Kidney epithelial cell (primary cell): Measurements from ENCODE around the gene GRIK4. TPM values are rescaled to one million over a fixed set of nuclear protein-coding genes. Genes with fewer than 3 reads are reported as not detected.

Source experiments
- DNase-seq: peaks from one replicate; pipeline ENCODE4 v3.0.0-alpha.2; 2010; ENCODE audit warnings: low read depth
- H3K27me3 ChIP-seq: 2 replicates; pipeline ENCODE4 v1.6.0; 2011; ENCODE audit warnings: low read length; ENCODE audit not compliant: control insufficient read depth, insufficient read depth
- H3K36me3 ChIP-seq: 2 replicates; pipeline ENCODE4 v1.5.1; 2011; ENCODE audit warnings: low read length; ENCODE audit not compliant: control insufficient read depth, insufficient read depth
- H3K4me3 ChIP-seq: 2 replicates; pipeline ENCODE4 v1.5.1; 2011; ENCODE audit warnings: low read depth, mild to moderate bottlenecking, control low read depth, low read length
- total RNA-seq: library from RNA; depleted of rRNA; stranded (reverse); fragments of >200 nt; gene quantifications from 2 replicates; pipeline ENCODE4 v1.2.3, GENCODE V29; 2015
- TF ChIP-seq, protein P1 (sequence below): IDR thresholded peaks from 2 replicates; pipeline ENCODE4 v1.5.1; 2011; ENCODE audit warnings: mild to moderate bottlenecking, moderate library complexity, low read length, control low read depth, inconsistent platforms; ENCODE audit not compliant: insufficient read depth, poor library complexity, severe bottlenecking

The GRIK4 gene
- total RNA-seq, 1 donor from 2014 or later: 0.17 TPM

DNA sequence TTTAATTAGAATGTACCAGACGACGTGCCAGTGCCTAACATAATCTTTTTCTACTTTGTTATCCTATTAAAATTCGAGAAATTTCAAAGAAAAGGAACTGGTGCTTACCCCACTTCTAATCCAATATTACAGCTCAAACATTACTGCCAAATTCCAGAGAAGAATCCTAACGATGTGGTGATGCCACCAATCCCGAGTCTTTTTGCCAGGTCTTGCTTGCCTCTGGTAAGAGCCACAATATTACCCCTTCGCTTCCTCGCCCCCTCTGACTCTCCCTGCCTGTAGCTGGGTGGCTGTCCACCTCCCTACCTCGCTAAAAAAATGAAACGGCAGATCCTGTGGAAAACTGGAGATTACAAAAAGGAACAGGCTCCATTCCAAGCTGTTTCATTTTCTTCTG is 462.9 kb downstream of the GRIK4 start:
- no peaks in the 10 kb centered on the region for H3K27me3 ChIP-seq
- H3K4me3 ChIP-seq: no peak overlapping the region
- no peaks in the 10 kb centered on the region for H3K36me3 ChIP-seq
- DNase-seq: no peak
- TF ChIP-seq, protein P1, sequence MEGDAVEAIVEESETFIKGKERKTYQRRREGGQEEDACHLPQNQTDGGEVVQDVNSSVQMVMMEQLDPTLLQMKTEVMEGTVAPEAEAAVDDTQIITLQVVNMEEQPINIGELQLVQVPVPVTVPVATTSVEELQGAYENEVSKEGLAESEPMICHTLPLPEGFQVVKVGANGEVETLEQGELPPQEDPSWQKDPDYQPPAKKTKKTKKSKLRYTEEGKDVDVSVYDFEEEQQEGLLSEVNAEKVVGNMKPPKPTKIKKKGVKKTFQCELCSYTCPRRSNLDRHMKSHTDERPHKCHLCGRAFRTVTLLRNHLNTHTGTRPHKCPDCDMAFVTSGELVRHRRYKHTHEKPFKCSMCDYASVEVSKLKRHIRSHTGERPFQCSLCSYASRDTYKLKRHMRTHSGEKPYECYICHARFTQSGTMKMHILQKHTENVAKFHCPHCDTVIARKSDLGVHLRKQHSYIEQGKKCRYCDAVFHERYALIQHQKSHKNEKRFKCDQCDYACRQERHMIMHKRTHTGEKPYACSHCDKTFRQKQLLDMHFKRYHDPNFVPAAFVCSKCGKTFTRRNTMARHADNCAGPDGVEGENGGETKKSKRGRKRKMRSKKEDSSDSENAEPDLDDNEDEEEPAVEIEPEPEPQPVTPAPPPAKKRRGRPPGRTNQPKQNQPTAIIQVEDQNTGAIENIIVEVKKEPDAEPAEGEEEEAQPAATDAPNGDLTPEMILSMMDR: no peak

GRCh38 chr11:120974965-120975364 is 463.4 kb downstream of the GRIK4 start:
- Histone ChIP-seq H3K36me3 (no peaks in the 10 kb centered on the region), H3K4me3 (no peak overlapping the region), H3K27me3 (no peaks in the 10 kb centered on the region)
- TF ChIP-seq, protein P1: no peak
- no peak for DNase-seq

- Histone ChIP-seq H3K36me3 (no peaks in the 10 kb centered on the region), H3K4me3 (no peak overlapping the region), H3K27me3 (no peaks in the 10 kb centered on the region)
- TF ChIP-seq, protein P1: no peak
- DNase-seq: no peak
Measured at GRCh38 chr11:120977266-120978137, 466.0 kb downstream of the GRIK4 start.

- no peak for DNase-seq
- Histone ChIP-seq H3K27me3 (no peaks in the 10 kb centered on the region), H3K4me3 (no peak overlapping the region), H3K36me3 (no peaks in the 10 kb centered on the region)
- TF ChIP-seq, protein P1: no peak
Measured at GRCh38 chr11:120978701-120979100, 467.2 kb downstream of the GRIK4 start.

DNA sequence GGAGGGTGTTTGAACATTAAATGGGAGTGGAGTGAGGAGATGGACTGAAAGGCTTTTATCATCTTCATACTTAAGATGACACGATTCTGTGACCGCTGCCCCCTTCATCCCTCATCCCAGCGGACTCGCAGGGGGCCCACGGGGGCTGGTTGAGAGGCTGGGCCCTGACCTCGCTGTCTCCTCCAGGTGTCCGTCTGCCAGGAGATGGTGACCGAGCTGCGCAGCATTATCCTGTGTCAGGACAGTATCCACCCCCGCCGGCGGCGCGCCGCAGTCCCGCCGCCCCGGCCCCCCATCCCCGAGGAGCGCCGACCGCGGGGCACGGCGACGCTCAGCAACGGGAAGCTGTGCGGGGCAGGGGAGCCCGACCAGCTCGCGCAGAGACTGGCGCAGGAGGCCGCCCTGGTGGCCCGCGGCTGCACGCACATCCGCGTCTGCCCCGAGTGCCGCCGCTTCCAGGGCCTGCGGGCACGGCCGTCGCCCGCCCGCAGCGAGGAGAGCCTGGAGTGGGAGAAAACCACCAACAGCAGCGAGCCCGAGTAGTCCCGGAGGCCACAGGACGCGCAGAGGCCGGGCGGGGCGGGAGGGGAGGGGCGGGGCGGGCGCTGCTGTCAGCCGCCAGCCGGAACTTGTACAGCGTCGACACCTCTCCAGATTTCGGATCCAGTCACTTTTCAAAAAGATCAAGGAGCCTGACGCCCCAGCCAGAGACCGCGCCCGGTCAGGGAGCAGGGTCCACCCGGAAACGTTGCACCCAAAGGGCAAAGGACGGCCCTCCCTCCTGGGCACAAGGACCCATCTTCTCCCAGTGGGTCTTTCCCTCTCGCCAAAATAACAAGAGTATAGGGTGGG is 474.4 kb downstream of the GRIK4 start:
- H3K36me3 ChIP-seq: no peaks in the 10 kb centered on the region
- peak overlapping the region; percentile 32 for H3K4me3 ChIP-seq
- TF ChIP-seq, protein P1: no peak
- no peak for DNase-seq
- H3K27me3 ChIP-seq: peaks cover 6% of the 10 kb centered on the region
